ENCODE results near the gene BACH2.

DNA sequence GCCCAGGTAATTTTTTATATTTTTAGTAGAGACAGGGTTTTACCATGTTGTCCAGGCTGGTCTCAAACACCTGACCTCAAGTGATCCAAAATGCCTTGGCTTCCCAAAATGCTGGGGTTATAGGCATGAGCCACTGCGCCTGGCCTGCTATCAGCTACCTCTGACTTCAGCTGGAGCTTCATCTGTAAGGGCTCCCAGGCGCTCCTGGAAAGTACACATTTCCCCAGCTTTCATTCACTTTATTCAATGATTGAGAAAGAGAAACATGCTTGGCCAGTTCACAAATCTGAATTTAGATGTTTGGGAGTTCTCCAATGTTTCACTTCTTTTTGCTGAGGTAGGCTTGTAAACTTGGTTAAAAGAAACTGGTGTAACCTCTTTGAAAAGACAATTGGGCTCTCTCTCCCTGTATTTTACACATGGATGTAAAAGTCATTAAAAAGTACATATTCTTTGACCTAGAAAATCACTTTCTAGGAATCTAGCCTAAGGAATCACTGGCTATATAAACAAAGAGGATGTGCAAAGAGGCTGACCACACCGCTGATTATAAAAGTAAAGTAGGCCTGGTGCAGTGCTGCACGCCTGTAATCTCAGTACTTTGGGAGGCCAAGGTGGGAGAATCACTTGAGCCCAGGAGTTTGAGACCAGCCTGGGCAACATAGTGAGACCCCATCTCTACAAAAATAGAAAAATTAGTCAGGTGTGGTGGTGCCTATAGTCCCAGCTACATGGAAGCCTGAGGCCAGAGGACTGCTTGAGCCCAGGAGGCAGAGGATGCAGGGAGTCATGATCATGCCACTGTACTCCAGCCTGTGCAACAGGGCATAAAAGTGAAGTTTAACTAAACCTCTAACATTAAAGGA is 128.9 kb downstream of the BACH2 start:
- no peak for TF ChIP-seq CTCF (IDR thresholded peaks at IDR 0.05)
- no peak for TF ChIP-seq POLR2AphosphoS5 (IDR thresholded peaks at IDR 0.05; ENCODE audit: insufficient read depth in 1 of 2, low read depth in 1 of 2)
